HepG2 (cell line): Measurements from ENCODE around the gene ERMARD.

ENCODE experiments used
- ARHGAP35 ChIP-seq: sonication (generic); formaldehyde crosslinking; IDR thresholded peaks from 2 replicates; pipeline ENCODE4 v1.9.0; 2022; ENCODE audit warnings: mild to moderate bottlenecking, inconsistent platforms, moderate library complexity, missing genetic modification reagents, borderline replicate concordance
- NR1H2 ChIP-seq: sonication (generic); formaldehyde crosslinking; IDR thresholded peaks from 2 replicates; pipeline ENCODE4 v1.8.1; 2022; ENCODE audit warnings: low read depth, missing genetic modification reagents, borderline replicate concordance
- POLR2A ChIP-seq, 2 experiments: IDR thresholded peaks; 2 replicates each; pipeline ENCODE4 v1.6.1; 2011; ENCODE audit warnings: low read depth in 2 of 2, low read length in 2 of 2, mild to moderate bottlenecking in 1 of 2, moderate library complexity in 1 of 2; ENCODE audit not compliant: insufficient read depth in 1 of 2
- SRSF9 ChIP-seq: fragments of 200-400 bp; formaldehyde crosslinking; IDR thresholded peaks from 2 replicates; pipeline ENCODE4 v1.6.1; 2018; ENCODE audit warnings: borderline replicate concordance, mild to moderate bottlenecking, low read depth, low read length; ENCODE audit not compliant: insufficient read depth, poor library complexity, severe bottlenecking
- ZBTB44 ChIP-seq: sonication (generic); formaldehyde crosslinking; IDR thresholded peaks from 2 replicates; pipeline ENCODE4 v1.4.0; 2020; ENCODE audit warnings: missing genetic modification reagents
- ZNF274 ChIP-seq: sonication (generic); formaldehyde crosslinking; IDR thresholded peaks from 2 replicates; pipeline ENCODE4 v1.5.1; 2020; ENCODE audit warnings: mild to moderate bottlenecking, missing genetic modification reagents
- ZSCAN29 ChIP-seq: sonication (generic); formaldehyde crosslinking; conservative IDR thresholded peaks from 2 replicates; pipeline ENCODE4 v1.4.0; 2020; ENCODE audit warnings: mild to moderate bottlenecking, missing genetic modification reagents
- ZSCAN31 ChIP-seq: sonication (generic); formaldehyde crosslinking; IDR thresholded peaks from 2 replicates; pipeline ENCODE4 v1.5.0; 2020; ENCODE audit warnings: low read depth, mild to moderate bottlenecking, missing genetic modification reagents

GRCh38 chr6:169702840-169703246, 48.6 kb upstream of the ERMARD start:
- no peak for TF ChIP-seq ZBTB44
- no peak; the same call in 1 of the 2 replicates for TF ChIP-seq ARHGAP35 (CRISPR knock-in tag)
- no peak for TF ChIP-seq ZSCAN29 (CRISPR knock-in tag)
- no peak for TF ChIP-seq ZSCAN31
- TF ChIP-seq SRSF9 = no peak
- TF ChIP-seq ZNF274 (CRISPR knock-in tag) = no peak
- no peak; the same call in 1 of the 2 replicates for TF ChIP-seq NR1H2
- no peak for TF ChIP-seq POLR2A (IDR thresholded peaks at IDR 0.05; ENCODE audit: insufficient read depth in 1 of 2, low read depth in 2 of 2, low read length in 2 of 2)
